ENCODE results near the gene ASB9.

GRCh38 chrX:15245896-15246295, 24.0 kb downstream of the ASB9 start:
- TF ChIP-seq CTCF (IDR thresholded peaks at IDR 0.05), result no peak
- no peak for TF ChIP-seq POLR2A (IDR thresholded peaks at IDR 0.05)
